Stomach smooth muscle (tissue), 2 donors: ENCODE data around the gene MYRFL.

Source experiments
- H3K27ac ChIP-seq: one replicate; pipeline ENCODE4 v1.7.0; 2013; ENCODE audit warnings: mild to moderate bottlenecking, low read length, inconsistent platforms
- H3K27me3 ChIP-seq, 2 donors: one replicate each; pipeline ENCODE4 v1.7.0; 2013; ENCODE audit warnings: low read length in 2 of 2; ENCODE audit not compliant: insufficient read depth in 2 of 2, control insufficient read depth in 1 of 2
- H3K36me3 ChIP-seq, 2 donors: one replicate each; pipeline ENCODE4 v1.7.0; 2013; ENCODE audit warnings: low read length in 2 of 2; ENCODE audit not compliant: control insufficient read depth in 2 of 2, insufficient read depth in 2 of 2
- H3K4me1 ChIP-seq: one replicate; pipeline ENCODE4 v1.7.0; 2013; ENCODE audit warnings: low read length; ENCODE audit not compliant: control insufficient read depth, insufficient read depth
- H3K4me3 ChIP-seq, 2 donors: one replicate each; pipeline ENCODE4 v1.7.0; 2013; ENCODE audit warnings: low read length in 2 of 2
- H3K9ac ChIP-seq, 2 donors: one replicate each; pipeline ENCODE4 v1.7.0; 2013; ENCODE audit warnings: low read length in 2 of 2, mild to moderate bottlenecking in 1 of 2
- H3K9me3 ChIP-seq, 2 donors: one replicate each; pipeline ENCODE4 v1.7.0; 2013; ENCODE audit warnings: low read length in 2 of 2; ENCODE audit not compliant: control insufficient read depth in 2 of 2
- donor health status: healthy.
- donor health status: Pancreatic carcinoma.

Gene MYRFL

DNA sequence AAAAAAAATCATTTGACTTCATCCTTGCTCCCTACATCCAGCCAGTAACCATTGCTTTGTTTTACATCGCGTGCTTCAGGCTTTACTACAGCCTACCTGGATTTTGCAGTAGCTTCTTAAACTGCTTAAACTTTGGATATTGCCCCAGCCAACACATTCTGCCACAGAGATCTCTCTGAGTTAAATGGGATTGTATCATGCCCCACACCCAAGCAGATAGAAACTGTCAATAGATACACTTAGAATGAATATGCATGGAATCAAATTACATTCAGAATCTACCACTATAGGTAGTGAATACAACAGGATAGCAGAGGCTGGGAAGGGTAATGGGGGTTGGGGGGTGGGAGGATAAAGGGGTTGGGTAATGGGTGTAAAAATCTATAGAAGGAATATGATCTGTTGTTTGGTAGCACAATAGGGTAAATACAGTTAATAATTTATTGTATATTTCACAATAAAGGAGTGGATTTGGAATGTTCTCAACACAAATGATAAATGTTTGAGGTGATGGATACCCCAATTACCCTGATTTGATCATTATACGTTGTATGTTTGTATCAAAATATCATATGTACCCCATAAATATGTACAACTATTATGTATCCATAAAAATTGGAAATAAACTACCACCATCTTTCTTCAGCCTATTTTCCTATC lies 2.7 kb upstream of the MYRFL start:
- Histone ChIP-seq H3K4me1 (no peaks in the 10 kb centered on the region), H3K27me3 (no peaks in the 10 kb centered on the region), H3K36me3 (no peaks in the 10 kb centered on the region), H3K27ac (no peak overlapping the region), H3K9me3 (no peaks in the 10 kb centered on the region), H3K9ac (no peak overlapping the region), H3K4me3 (no peak overlapping the region)

- no peak overlapping the region for H3K27ac ChIP-seq
These were observed 999 bp upstream of the MYRFL start for GRCh38 chr12:69824028-69824427.

DNA sequence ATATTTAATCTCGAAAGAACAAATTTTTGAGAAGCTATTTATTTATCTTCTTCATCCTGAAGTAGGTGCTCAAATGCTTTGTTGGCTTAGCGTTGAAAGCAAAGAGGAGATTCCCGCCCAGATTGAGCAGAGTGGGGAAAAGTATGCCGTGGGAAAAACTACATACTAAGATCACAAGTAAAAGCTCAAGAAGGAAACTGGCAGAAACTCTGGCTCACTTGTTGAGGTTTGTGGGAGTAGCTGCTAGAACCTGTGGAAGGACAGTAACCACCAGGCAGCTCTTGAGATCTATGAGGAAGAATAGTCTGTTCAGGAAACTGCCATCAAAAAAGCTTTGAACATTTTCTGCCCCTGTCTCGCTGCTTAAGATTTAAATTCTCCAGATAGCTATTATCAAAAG lies 3.9 kb downstream of the MYRFL start:
- H3K9me3 ChIP-seq: no peaks in the 10 kb centered on the region
- H3K27ac ChIP-seq: no peak overlapping the region
- H3K36me3 ChIP-seq: no peaks in the 10 kb centered on the region
- H3K27me3 ChIP-seq: no peaks in the 10 kb centered on the region
- H3K4me1 ChIP-seq: no peaks in the 10 kb centered on the region
- H3K9ac ChIP-seq: no peak overlapping the region
- no peak overlapping the region for H3K4me3 ChIP-seq

More at GRCh38 chr12:69824028-69824427, 999 bp upstream of the MYRFL start:
- no peak overlapping the region for H3K9ac ChIP-seq
- no peak overlapping the region for H3K4me3 ChIP-seq
- H3K27me3 ChIP-seq: no peaks in the 10 kb centered on the region
- no peaks in the 10 kb centered on the region for H3K4me1 ChIP-seq
- H3K9me3 ChIP-seq: no peaks in the 10 kb centered on the region
- no peaks in the 10 kb centered on the region for H3K36me3 ChIP-seq

- no peaks in the 10 kb centered on the region for H3K36me3 ChIP-seq
- H3K27me3 ChIP-seq: no peaks in the 10 kb centered on the region
- H3K4me1 ChIP-seq: no peaks in the 10 kb centered on the region
- no peak overlapping the region for H3K9ac ChIP-seq
- no peak overlapping the region for H3K4me3 ChIP-seq
- no peak overlapping the region for H3K27ac ChIP-seq
- H3K9me3 ChIP-seq: no peaks in the 10 kb centered on the region
These were observed 8.7 kb downstream of the MYRFL start for GRCh38 chr12:69833696-69834095.

DNA sequence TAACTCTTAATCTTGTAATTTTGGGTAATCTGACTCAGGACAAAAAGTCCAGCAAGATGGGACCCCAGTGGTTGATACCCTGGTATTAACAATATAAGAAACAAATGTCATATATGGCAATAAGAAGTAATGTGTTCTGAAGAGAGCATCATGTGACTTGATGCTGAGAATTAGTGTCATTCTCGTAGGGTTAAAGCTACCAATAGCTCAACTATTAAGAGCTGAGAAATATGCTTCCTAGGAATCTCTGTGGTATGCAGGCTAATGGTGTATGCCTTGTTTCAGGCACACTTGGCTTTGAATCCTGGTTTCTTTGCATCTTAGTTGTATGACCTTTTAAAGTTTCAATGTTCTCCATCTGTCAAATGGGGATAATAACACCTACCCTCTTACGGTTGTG lies 9.1 kb downstream of the MYRFL start:
- no peaks in the 10 kb centered on the region for H3K4me1 ChIP-seq
- no peaks in the 10 kb centered on the region for H3K27me3 ChIP-seq
- no peak overlapping the region for H3K27ac ChIP-seq
- no peak overlapping the region for H3K4me3 ChIP-seq
- H3K9me3 ChIP-seq: no peaks in the 10 kb centered on the region
- H3K36me3 ChIP-seq: no peaks in the 10 kb centered on the region
- H3K9ac ChIP-seq: no peak overlapping the region

DNA sequence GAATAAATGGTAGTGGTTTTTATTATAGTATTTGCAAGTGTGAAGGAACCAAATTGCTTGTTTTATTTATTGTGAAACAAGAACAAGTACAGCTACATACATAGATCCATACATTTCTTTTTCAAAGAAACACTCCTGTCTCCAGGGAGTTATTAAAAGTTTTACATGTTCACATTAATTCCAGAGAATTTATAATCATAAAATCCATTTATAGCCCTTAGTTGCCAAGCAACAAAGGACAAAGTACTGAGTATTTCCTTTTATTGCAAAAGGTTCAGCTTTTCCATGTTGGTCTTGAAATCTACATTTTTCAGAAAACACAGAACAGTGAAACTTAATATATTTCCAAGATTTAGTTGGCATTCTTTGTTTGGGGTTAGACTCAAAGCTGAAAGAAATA lies 9.5 kb downstream of the MYRFL start:
- H3K27ac ChIP-seq: no peak overlapping the region
- H3K27me3 ChIP-seq: no peaks in the 10 kb centered on the region
- H3K4me3 ChIP-seq: no peak overlapping the region

GRCh38 chr12:69835081-69835480 lies 10.1 kb downstream of the MYRFL start:
- Histone ChIP-seq H3K27ac (no peak overlapping the region), H3K9ac (no peak overlapping the region), H3K36me3 (no peaks in the 10 kb centered on the region), H3K4me3 (no peak overlapping the region), H3K27me3 (no peaks in the 10 kb centered on the region), H3K4me1 (no peaks in the 10 kb centered on the region), H3K9me3 (no peaks in the 10 kb centered on the region)

More for the DNA sequence above, 9.5 kb downstream of the MYRFL start:
- Histone ChIP-seq H3K9ac (no peak overlapping the region), H3K36me3 (no peaks in the 10 kb centered on the region), H3K9me3 (no peaks in the 10 kb centered on the region), H3K4me1 (no peaks in the 10 kb centered on the region)

GRCh38 chr12:69836015-69836414 lies 11.0 kb downstream of the MYRFL start:
- no peaks in the 10 kb centered on the region for H3K4me1 ChIP-seq

DNA sequence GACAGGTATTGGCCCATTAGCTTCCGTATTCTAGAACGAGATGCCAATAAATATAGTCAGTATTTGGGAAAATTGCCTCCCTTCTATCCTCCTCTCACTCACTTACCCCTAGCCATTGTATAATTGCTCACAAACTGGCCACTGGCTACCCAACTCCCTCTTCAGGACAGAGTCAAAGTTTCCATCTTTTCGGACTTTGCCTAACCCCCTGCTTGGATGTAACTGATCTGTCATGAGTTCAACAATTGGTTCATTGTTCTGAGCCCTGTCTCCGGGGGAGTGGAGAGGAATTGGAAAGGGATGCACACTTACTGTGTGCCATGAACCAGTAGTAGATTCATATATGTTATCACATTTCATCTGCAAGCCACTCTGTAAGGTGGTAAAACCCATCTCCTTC lies 12.2 kb downstream of the MYRFL start:
- Histone ChIP-seq H3K9me3 (no peaks in the 10 kb centered on the region), H3K4me3 (no peak overlapping the region), H3K27ac (no peak overlapping the region), H3K36me3 (no peaks in the 10 kb centered on the region), H3K9ac (no peak overlapping the region), H3K27me3 (no peaks in the 10 kb centered on the region), H3K4me1 (no peaks in the 10 kb centered on the region)

More at GRCh38 chr12:69836015-69836414, 11.0 kb downstream of the MYRFL start:
- H3K4me3 ChIP-seq: no peak overlapping the region
- no peaks in the 10 kb centered on the region for H3K36me3 ChIP-seq
- H3K27ac ChIP-seq: no peak overlapping the region
- H3K9ac ChIP-seq: no peak overlapping the region
- no peaks in the 10 kb centered on the region for H3K27me3 ChIP-seq
- no peaks in the 10 kb centered on the region for H3K9me3 ChIP-seq

DNA sequence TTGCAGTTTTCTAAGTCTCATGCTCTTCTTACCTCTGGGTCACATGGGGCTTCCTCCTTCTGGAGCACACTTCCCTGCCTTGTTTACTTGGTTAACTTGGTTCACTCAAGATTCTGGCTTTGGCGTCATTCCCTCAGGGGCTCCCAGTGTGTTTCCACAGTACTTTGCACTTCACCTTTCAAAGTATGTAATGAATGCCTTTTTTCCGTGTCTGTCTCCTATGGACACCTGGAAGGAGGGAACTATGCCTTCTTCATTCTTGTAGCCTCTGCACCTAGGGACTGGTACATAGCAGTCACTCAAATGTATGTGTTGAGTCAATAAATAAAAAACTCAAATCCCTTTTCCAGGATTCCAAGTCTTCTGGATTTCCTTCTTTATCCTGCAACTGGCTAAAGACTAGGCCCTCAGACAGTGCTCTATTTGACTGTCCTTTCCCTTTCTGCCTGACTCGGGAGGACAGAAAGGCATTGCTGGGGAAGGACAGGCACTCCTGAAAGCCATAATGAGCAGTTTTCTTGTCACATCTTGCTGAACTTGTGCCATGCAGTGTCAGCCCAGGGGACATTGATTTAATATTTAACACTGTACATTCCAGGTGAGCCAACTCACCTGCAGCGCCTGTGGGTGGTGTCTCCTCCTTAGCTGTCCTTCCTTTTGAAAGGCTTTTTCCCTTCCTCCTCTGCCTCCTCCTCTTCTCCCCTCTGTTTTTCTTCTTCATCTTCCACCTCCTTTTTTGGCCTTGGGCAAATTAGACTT lies 12.8 kb downstream of the MYRFL start:
- Histone ChIP-seq H3K36me3 (no peaks in the 10 kb centered on the region), H3K4me1 (no peaks in the 10 kb centered on the region), H3K27ac (no peak overlapping the region), H3K4me3 (no peak overlapping the region), H3K9me3 (no peaks in the 10 kb centered on the region), H3K9ac (no peak overlapping the region), H3K27me3 (no peaks in the 10 kb centered on the region)

DNA sequence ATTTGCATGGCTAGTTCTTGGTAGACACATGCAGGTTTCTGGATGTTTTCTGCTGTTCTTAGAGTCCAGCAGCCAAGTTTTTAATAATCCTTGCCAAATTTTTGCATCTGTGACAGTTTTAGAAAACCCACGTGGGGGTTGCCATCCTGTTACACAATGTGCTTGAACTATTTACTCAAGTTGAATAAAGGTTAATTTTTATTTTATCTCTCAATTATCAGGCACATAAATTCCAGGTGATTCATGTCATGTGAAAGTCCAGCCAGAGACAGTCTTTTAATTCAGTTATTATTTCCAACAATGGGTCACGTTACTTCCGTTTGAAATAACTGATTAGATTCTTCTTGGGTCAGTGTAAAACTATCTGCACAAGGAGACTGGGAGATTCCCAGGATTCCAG lies 15.7 kb downstream of the MYRFL start:
- Histone ChIP-seq H3K36me3 (no peaks in the 10 kb centered on the region), H3K27ac (no peak overlapping the region), H3K9ac (no peak overlapping the region), H3K27me3 (no peaks in the 10 kb centered on the region), H3K4me1 (no peaks in the 10 kb centered on the region), H3K4me3 (no peak overlapping the region), H3K9me3 (no peaks in the 10 kb centered on the region)
